GM20431 (cell line): ENCODE measurements around the gene AKAP4.

ENCODE experiments used
- in situ Hi-C: fragments of 300-500 bp; cut with MseI, MboI; formaldehyde crosslinking; loops from one replicate; pipeline ENCODE4 v1.15.0; 2020; ENCODE audit warnings: low sequenced_read_pairs; ENCODE audit not compliant: unreplicated experiment

The AKAP4 gene

DNA sequence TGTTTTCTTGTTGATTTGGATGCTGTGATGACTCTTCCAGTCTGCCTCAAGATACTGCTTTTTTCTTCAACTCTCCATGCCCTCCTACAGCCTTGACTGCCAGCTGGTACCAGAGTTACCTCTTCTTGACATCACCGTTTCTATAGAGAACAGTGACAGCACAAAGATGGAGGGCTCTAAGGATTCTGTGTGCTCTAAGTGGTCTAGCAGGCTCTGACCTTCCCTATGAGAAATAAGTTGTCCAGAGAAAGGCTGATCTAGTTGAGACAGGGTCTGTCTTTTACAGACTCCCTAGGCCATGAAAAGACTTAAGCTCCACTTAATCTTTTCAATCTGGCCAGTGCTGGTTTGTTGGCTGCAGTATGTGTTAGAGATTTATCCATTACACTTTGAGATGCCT lies at the start of gene AKAP4:
Gene AKAP4, minus strand, starts transcription at position 101 of the 400 bp plus-strand sequence. CDS start 118 bp downstream, outside the sequence.
- in situ Hi-C loops = no loop called here

DNA sequence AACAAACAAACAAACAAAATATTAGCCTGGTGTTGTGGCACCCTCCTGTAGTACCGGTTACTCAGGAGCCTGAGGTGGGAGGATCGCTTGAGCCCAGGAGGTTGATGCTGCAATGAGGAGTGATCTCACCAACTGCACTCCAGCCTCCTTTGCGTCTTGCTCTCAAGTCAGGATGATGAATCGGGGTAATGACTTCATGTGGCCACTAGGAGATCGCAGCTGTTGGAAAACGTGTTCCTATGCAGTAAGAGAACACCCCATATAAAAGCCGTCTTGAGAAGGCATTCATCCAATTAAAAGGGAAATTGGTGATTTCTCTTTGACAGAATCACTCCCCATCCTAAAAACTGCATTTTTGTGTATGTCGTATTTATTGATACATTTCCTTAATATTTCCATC lies 10.7 kb upstream of the AKAP4 start:
- in situ Hi-C loops = no loop called here

GRCh38 chrX:50206753-50207152 lies 5.9 kb upstream of the AKAP4 start:
- in situ Hi-C loops = no loop called here

DNA sequence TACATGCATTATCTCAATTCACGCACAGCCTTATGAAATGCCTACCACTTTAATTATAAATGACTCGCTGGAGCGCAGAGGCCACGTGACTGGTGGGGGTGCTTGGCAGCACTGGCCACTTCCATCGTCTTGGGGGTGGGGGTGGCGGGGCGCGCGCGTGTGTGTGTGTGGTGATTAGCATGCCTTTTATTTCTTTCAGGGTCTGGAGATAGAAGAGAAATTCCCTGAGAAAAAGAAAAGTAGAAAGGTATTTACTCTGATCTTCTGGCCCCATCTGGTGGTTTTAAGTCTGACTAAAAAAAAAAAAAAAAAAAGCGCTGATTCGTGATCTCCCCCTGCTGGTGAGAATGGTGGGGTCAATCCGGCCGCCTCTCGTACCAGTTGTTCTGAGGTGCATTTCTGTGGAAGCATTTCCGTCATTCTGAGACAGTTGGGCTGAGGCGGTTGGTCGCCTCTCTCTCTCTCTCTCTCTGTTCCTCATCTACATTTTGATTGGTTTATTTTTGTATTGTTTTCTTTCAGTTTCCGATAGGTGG lies 3.6 kb upstream of the AKAP4 start, which contains the start of gene CCNB3:
Gene CCNB3, plus strand, starts transcription at position 402 of the 536 bp plus-strand sequence. CDS start 80,399 bp downstream, outside the sequence.
- in situ Hi-C loops = no loop called here

DNA sequence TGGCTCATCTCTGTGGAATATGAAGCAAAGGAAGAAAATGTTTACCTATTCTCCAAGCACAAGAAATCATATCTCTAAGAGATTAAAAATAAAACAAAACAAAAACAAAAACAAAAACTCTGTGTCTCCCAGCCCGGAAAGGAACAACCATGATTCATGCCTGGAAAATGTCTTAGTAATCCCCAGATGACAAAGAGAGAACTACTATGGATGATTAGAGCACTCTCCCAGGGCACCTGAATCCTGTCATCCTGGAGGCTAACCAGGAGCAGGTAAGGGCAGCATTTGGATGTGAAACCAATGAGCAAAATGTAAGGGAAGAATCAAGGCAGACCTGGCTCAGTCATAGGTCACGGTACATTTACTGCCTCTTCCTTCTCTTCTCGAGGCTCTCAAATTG lies 1.7 kb upstream of the AKAP4 start:
- in situ Hi-C loops = no loop called here

GRCh38 chrX:50198348-50198747 lies 2.5 kb downstream of the AKAP4 start:
- in situ Hi-C loops = no loop called here

DNA sequence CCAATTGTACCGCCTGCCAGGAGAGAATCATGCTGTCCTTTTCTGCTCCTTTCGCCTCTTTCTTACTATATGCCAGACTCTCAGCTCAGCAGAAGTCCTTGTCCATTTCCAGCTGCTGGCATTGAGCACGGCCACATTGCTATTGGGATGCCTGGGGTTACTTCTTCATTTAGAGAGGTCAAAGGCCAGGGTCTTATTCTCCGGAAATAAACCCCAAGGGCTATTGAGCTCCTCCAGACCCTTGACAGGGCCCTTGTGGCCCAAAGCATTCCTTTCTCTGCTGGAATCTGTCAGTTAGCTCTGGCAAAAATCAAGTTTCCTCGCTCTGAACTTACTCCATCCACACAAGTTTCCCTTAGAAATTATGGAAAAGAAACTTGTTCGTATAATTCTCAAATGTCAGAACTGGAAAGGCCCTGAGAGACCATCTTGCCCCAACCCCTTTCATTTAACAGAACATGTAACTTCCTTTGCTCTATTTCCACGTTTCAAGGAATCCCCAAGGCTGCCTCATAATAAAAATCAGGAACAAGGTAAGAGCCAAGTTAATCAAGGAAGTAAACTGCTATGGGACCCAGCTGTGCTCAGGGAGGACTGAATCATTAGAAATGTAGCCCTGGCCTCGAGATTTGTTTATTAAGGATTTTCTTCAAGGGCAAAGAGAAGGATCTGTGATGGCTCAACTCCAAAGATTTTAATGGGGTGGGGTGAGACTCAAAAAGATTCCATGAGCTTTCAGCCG lies 11.8 kb downstream of the AKAP4 start:
- in situ Hi-C loops = no loop called here

DNA sequence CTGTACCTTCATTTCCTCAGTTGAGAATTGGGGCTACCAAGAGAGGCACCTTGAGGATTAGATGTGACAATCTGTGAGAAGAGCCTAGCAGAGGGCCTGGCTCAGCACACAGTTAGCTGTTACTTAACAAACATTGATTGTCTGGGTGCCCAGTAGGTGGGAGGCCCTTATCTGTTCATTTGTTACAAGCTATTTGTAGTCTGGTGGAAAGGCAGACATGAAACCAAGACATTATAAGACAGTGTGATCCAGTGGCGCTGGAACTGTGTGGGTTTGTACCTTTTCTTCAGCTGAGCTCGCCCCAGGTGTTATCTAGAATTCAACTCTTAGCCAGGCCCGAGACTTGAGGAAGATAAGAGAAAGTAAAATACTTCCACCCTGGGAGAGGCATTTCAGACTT lies 16.9 kb downstream of the AKAP4 start:
- in situ Hi-C loops = no loop called here

GRCh38 chrX:50180073-50180940 lies 20.5 kb downstream of the AKAP4 start:
- in situ Hi-C loops = no loop called here

GRCh38 chrX:50169717-50170116 lies 31.1 kb downstream of the AKAP4 start:
- in situ Hi-C loops = no loop called here

DNA sequence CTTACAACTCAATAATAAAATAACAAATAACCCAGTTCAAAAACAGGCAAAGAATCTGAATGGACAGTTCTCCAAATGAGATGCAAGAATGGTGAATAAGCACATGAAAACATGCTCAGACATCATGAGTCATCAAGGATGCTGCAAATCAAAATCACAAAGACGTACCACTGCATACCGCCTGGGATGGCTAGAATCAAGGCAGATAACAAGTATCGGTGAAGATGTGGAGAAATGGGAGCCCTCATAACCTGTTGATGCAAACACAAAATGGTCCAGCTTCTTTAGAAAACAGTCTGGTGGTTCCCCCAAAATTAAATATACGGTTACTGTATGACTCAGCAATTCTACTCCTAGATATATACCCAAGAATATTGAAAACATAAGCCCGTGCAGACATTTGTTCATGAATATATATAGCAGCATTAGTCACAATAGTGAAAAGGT lies 32.5 kb downstream of the AKAP4 start:
- in situ Hi-C loops = no loop called here

GRCh38 chrX:50167366-50167765 lies 33.4 kb downstream of the AKAP4 start:
- in situ Hi-C loops = no loop called here

- in situ Hi-C loops = no loop called here
Measured at GRCh38 chrX:50165727-50166126, 35.1 kb downstream of the AKAP4 start.

DNA sequence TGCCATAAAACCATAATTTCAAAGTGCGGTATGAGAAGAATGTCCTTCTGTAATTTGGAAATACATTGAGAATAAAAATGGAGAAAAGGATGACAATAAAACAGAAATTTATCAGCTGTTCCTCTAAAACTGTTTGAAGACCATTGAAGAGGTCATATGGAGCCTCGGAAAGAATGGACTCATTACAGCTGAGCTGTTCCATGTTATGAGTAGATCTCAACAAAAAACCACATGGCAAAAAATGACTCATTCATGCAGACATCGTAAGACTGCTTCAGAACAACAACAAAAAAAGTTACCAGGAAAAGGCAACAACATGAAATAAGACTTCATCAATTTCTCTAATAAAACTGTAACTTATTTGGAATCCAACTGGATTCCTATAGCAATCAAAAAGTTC lies 39.7 kb downstream of the AKAP4 start:
- in situ Hi-C loops = no loop called here

GRCh38 chrX:50158593-50158992 lies 42.2 kb downstream of the AKAP4 start:
- in situ Hi-C loops = no loop called here

DNA sequence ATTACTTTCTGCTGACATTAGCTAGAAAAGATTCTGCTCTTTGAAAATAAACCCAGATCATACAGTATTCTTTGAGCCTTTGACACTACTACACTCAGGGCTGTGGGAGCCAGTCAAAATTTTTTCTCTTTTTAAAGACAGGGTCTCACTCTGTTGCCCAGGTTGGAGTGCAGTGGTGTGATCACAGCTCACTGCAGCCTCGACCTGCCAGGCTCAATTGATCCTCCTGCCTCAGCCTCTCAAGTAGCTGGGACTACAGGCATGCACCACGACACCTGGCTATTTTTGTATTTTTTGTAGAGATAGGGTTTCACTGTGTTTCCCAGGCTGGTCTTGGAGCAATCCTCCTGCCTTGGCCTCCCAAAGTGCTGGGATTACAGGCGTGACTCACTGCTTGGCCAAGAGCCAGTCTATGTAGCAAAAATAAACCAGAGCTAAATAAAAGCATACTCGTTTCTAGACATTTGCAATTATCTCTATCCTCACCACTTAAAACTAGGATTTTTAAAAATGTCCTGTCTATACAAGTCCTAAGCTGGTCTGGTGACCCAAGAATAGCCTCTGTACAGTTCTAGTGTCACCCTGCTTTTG lies 43.2 kb downstream of the AKAP4 start:
- in situ Hi-C loops = no loop called here

- in situ Hi-C loops = no loop called here
Measured at GRCh38 chrX:50154429-50154828, 46.4 kb downstream of the AKAP4 start.

GRCh38 chrX:50152456-50152855 lies 48.4 kb downstream of the AKAP4 start:
- in situ Hi-C loops = no loop called here

DNA sequence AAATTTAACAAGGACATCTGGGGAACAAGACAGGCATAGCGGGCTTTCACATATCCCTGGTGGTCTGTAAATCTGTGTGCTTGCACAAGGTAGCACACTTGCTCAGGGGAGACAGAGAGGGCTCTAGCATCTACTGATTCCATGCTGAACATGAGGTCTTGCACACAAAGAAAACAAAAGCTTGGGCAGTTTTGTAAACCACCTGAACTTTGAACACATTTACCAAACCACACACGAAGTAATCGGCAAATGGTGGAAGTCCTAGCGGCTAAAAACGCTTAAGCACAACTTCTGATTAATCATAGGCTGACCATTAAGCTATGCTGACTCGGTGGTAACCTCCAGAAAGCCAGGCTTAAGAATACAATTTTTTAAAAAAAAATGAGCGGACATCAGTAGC lies 52.8 kb downstream of the AKAP4 start:
- in situ Hi-C loops = no loop called here
